ENCODE data around the gene PAFAH1B2. TPM values are rescaled to one million over a fixed set of nuclear protein-coding genes. Genes with fewer than 3 reads are reported as not detected.

The PAFAH1B2 gene
- total RNA-seq, 2 experiments from 2014 or later: 50.0 to 50.2 TPM

DNA sequence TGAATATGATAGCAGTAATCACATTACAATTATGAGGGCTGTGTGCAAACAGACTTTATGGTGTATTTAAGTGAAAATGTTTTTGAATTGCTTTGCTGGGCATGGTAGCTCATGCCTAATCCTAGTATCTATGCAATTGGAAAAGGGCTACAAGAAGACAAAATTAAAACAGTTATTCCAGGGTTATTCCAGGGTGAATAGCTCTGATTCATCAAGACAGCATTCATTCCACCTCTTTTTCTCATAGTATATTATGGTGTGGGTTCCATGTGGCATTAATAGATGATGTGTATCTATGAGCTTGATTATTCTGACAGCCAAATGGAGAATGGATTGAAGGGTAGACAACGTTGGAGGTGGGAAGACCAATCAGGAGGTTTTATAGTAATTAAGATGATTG lies 22.4 kb downstream of the PAFAH1B2 start:
- TF ChIP-seq, protein P1, sequence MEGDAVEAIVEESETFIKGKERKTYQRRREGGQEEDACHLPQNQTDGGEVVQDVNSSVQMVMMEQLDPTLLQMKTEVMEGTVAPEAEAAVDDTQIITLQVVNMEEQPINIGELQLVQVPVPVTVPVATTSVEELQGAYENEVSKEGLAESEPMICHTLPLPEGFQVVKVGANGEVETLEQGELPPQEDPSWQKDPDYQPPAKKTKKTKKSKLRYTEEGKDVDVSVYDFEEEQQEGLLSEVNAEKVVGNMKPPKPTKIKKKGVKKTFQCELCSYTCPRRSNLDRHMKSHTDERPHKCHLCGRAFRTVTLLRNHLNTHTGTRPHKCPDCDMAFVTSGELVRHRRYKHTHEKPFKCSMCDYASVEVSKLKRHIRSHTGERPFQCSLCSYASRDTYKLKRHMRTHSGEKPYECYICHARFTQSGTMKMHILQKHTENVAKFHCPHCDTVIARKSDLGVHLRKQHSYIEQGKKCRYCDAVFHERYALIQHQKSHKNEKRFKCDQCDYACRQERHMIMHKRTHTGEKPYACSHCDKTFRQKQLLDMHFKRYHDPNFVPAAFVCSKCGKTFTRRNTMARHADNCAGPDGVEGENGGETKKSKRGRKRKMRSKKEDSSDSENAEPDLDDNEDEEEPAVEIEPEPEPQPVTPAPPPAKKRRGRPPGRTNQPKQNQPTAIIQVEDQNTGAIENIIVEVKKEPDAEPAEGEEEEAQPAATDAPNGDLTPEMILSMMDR (IDR thresholded peaks at IDR 0.05): no peak
- ChIA-PET CTCF (interaction anchor here (1.5 to 1.8 kb wide), 3 partner anchors 9 to 61 kb away, joined by 4 to 5 read pairs (median 4); no protein-coding TSS in a partner anchor), POLR2A (interaction anchor here (0.8 to 2.1 kb wide), 3 partner anchors 9 to 37 kb away, joined by 3 to 6 read pairs (median 4); partner anchors contain the start of gene PAFAH1B2)
- Mint-ChIP-seq H3K4me3 (no peak overlapping the region), H3K27ac (peak overlapping the region; percentile 12), H3K27me3 (no peaks in the 10 kb centered on the region), H3K9me3 (no peaks in the 10 kb centered on the region), H3K36me3 (ENCODE audit: low read depth) (peaks cover 23% of the 10 kb centered on the region), H3K4me1 (ENCODE audit: low read depth) (peaks cover 1% of the 10 kb centered on the region)
- no peak for DNase-seq
- no peak for ATAC-seq
- intact Hi-C loops (cut with micrococcal nuclease): no loop called here

DNA sequence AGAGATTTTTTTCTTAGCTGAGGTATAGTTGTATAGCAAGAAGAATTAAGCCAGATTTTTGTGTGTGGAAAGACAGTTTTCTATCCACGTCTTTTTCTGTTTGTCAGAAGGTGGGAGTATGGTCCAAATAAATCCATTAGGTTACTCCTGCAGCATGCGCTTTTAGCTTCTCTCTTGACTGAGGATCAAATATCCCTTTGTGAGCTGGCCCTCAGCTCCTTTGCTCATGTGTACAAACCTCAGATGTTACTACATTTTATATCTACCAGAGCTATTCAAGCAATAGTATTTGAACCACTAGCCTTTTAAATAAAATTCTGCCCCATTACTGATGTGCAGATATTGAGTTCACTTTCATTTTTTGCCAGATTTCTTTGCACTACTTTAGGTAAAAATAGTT lies 25.6 kb downstream of the PAFAH1B2 start:
- Mint-ChIP-seq H3K27me3 (no peaks in the 10 kb centered on the region), H3K36me3 (ENCODE audit: low read depth) (peaks cover 17% of the 10 kb centered on the region), H3K9me3 (no peaks in the 10 kb centered on the region), H3K4me1 (ENCODE audit: low read depth) (peaks cover 11% of the 10 kb centered on the region), H3K27ac (no peak overlapping the region), H3K4me3 (no peak overlapping the region)
- DNase-seq (no peak), ATAC-seq (no peak)
- CTCF ChIA-PET: interaction anchor here (0.6 to 1.3 kb wide), 2 partner anchors 9 to 11 kb away, joined by 4 to 9 read pairs; partner anchors contain the start of gene SIDT2
- TF ChIP-seq, protein P1 (IDR thresholded peaks at IDR 0.05): no peak
- POLR2A ChIA-PET: interaction anchor here (0.9 to 1.2 kb wide), 3 partner anchors 11 to 36 kb away, joined by 3 to 5 read pairs (median 4); partner anchors contain the start of gene PAFAH1B2
- intact Hi-C loops (cut with micrococcal nuclease): no loop called here

- ChIA-PET CTCF (interaction anchor here (0.6 to 3.6 kb wide), 3 partner anchors 8 to 26 kb away, joined by 4 to 27 read pairs (median 6); partner anchors contain the start of genes PAFAH1B2 and SIDT2), POLR2A (interaction anchor here (0.9 to 1.6 kb wide), 4 partner anchors 9 to 35 kb away, joined by 3 to 5 read pairs (median 4); partner anchors contain the start of gene PAFAH1B2)
- DNase-seq: no peak
- H3K4me1 Mint-ChIP-seq (ENCODE audit: low read depth): peaks cover 11% of the 10 kb centered on the region
- H3K27ac Mint-ChIP-seq: no peak overlapping the region
- peaks cover 17% of the 10 kb centered on the region for H3K36me3 Mint-ChIP-seq (ENCODE audit: low read depth)
- no peaks in the 10 kb centered on the region for H3K27me3 Mint-ChIP-seq
- no peak overlapping the region for H3K4me3 Mint-ChIP-seq
- no peak for ATAC-seq
- TF ChIP-seq, protein P1 (IDR thresholded peaks at IDR 0.05): no peak
- intact Hi-C loops (cut with micrococcal nuclease): no loop called here
- no peaks in the 10 kb centered on the region for H3K9me3 Mint-ChIP-seq
These were observed 26.1 kb downstream of the PAFAH1B2 start for GRCh38 chr11:117170210-117170609.

GRCh38 chr11:117171007-117171403 lies 26.9 kb downstream of the PAFAH1B2 start:
- peaks cover 13% of the 10 kb centered on the region for H3K36me3 Mint-ChIP-seq (ENCODE audit: low read depth)
- ChIA-PET POLR2A (interaction anchor here (1.2 to 1.6 kb wide), 3 partner anchors 8 to 23 kb away, joined by 5 to 6 read pairs (median 5); no protein-coding TSS in a partner anchor), CTCF (interaction anchor here (1.4 to 3.6 kb wide), 3 partner anchors 10 to 335 kb away, joined by 3 to 27 read pairs (median 6); partner anchors contain the start of gene PAFAH1B2)
- intact Hi-C loops (cut with micrococcal nuclease): no loop called here
- no peak overlapping the region for H3K27ac Mint-ChIP-seq
- peaks cover 11% of the 10 kb centered on the region for H3K4me1 Mint-ChIP-seq (ENCODE audit: low read depth)
- H3K27me3 Mint-ChIP-seq: no peaks in the 10 kb centered on the region
- DNase-seq (no peak), ATAC-seq (no peak)
- H3K9me3 Mint-ChIP-seq: no peaks in the 10 kb centered on the region
- H3K4me3 Mint-ChIP-seq: no peak overlapping the region
- TF ChIP-seq, protein P1 (IDR thresholded peaks at IDR 0.05): no peak

DNA sequence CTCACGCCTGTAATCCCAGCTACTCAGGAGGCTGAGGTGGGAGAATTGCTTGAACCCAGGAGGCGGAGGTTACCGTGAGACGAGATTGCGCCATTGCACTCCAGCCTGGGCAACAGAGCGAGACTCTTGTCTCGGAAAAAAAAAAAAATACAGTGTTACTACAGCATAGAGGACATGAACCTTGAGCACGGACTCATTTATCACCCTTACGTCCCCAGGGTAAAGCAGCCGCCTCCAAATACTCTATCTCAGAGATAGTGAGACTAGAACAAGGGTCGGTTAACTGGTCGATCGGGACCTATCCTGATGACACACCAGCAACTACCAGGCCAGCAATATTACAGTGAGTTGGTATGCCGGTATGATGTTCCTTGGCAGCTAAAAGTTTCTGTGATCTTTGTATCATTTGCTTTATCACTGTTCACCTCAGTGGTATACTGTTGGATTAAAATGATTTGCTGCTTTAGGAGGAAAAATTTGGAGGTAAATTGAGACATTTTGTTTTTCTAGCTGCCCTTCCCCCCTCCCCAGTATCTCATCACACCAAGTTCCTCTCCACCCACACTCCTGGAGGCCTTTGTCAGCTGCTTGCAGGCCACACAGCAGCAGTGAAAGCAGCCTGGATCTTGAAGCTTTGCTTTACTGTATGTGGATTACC lies 27.4 kb downstream of the PAFAH1B2 start:
- TF ChIP-seq, protein P1 (IDR thresholded peaks at IDR 0.05): no peak
- intact Hi-C loops (cut with micrococcal nuclease): no loop called here
- CTCF ChIA-PET: interaction anchor here (1.2 to 3.6 kb wide), 5 partner anchors 10 to 380 kb away, joined by 3 to 27 read pairs (median 6); partner anchors contain the start of genes APOA5 and PAFAH1B2
- Mint-ChIP-seq H3K4me3 (no peak overlapping the region), H3K9me3 (no peaks in the 10 kb centered on the region), H3K4me1 (ENCODE audit: low read depth) (peaks cover 11% of the 10 kb centered on the region), H3K36me3 (ENCODE audit: low read depth) (peaks cover 13% of the 10 kb centered on the region), H3K27me3 (no peaks in the 10 kb centered on the region), H3K27ac (peak overlapping the region; percentile 75)
- POLR2A ChIA-PET: interaction anchor here (0.7 to 1.7 kb wide), 6 partner anchors 8 to 41 kb away, joined by 3 to 7 read pairs (median 5); partner anchors contain the start of gene PAFAH1B2
- DNase-seq: no peak
- ATAC-seq: no peak

Data from activated CD8-positive, alpha-beta T cell treated with anti-CD3 and anti-CD28 coated beads for 36 hours (primary cell).